Panc1 (cell line): ENCODE data around the gene CHRNA1. TPM values are rescaled to one million over a fixed set of nuclear protein-coding genes. Genes with fewer than 3 reads are reported as not detected.

Source experiments
- ATAC-seq: fragments of 200-7000 bp; cut with Tn5 transposase; 2 replicates; pipeline ENCODE4 v1.9.1; 2020; ENCODE audit warnings: mild to moderate bottlenecking, moderate library complexity
- BruUV-seq: library from RNA; stranded (reverse); fragments of 400-500 nt; replicated peaks from 2 replicates; lab custom pipeline; 2021; lab: Mats Ljungman, UMichigan
- CTCF ChIA-PET: fragments of 300-600 bp; sonication (Branson Sonifier 250); formaldehyde crosslinking; loops from one replicate; lab custom pipeline; 2022; ENCODE audit warnings: antibody characterized with exemption; lab: Charles Lee
- POLR2A ChIA-PET: fragments of 300-600 bp; sonication (Branson Sonifier 250); formaldehyde crosslinking; loops from one replicate; lab custom pipeline; 2022; ENCODE audit warnings: antibody characterized with exemption; lab: Charles Lee
- DNase-seq: peaks from one replicate; pipeline ENCODE4 v3.0.0-alpha.2; 2010; ENCODE audit warnings: low read depth, low spot score
- H3K27ac ChIP-seq: 2 replicates; pipeline ENCODE4 v1.5.1; 2011; ENCODE audit warnings: mild to moderate bottlenecking, low read length, inconsistent platforms
- H3K27me3 ChIP-seq: fragments of 200-500 bp; sonication (Bioruptor generic); 2 replicates; pipeline ENCODE4 v1.6.0; 2014; ENCODE audit warnings: low read length, inconsistent platforms; ENCODE audit not compliant: control insufficient read depth, insufficient read depth
- H3K36me3 ChIP-seq: fragments of 200-500 bp; sonication (Bioruptor generic); 2 replicates; pipeline ENCODE4 v1.5.1; 2014; ENCODE audit warnings: inconsistent platforms, mild to moderate bottlenecking, low read length, moderate library complexity; ENCODE audit not compliant: control insufficient read depth, insufficient read depth
- H3K4me1 ChIP-seq: 2 replicates; pipeline ENCODE4 v1.5.1; 2011; ENCODE audit warnings: inconsistent platforms, mild to moderate bottlenecking, low read length, moderate library complexity; ENCODE audit not compliant: control insufficient read depth, insufficient read depth
- H3K4me3 ChIP-seq, 2 experiments: 2 replicates each; pipeline ENCODE4 v1.5.1; 2011 to 2012; ENCODE audit warnings: low read depth in 2 of 2, low read length in 2 of 2, mild to moderate bottlenecking in 2 of 2, inconsistent platforms in 1 of 2, moderate library complexity in 1 of 2
- H3K9me3 ChIP-seq: fragments of 200-500 bp; sonication (Bioruptor generic); 2 replicates; pipeline ENCODE4 v1.5.1; 2014; ENCODE audit warnings: low read depth, mild to moderate bottlenecking, inconsistent platforms, low read length, moderate library complexity; ENCODE audit not compliant: control insufficient read depth, insufficient read depth
- CTCF ChIP-seq: fragments of 450-650 bp; IDR thresholded peaks from 2 replicates; pipeline ENCODE4 v1.5.1; 2017; ENCODE audit warnings: mild to moderate bottlenecking
- POLR2AphosphoS5 ChIP-seq: IDR thresholded peaks from 2 replicates; pipeline ENCODE4 v1.6.1; 2012; ENCODE audit warnings: mild to moderate bottlenecking, low read depth, low read length, moderate library complexity
- SIN3A ChIP-seq: IDR thresholded peaks from 2 replicates; pipeline ENCODE4 v1.6.1; 2012; ENCODE audit warnings: low read depth, mild to moderate bottlenecking, low read length, moderate library complexity, borderline replicate concordance; ENCODE audit not compliant: insufficient read depth
- TCF7L2 ChIP-seq: IDR thresholded peaks from 2 replicates; pipeline ENCODE4 v1.6.1; 2011; ENCODE audit warnings: mild to moderate bottlenecking, low read depth, low read length, inconsistent platforms
- in situ Hi-C: cut with HindIII; loops from 2 replicates; pipeline ENCODE4 v1.10.0; 2016; ENCODE audit warnings: low sequenced_read_pairs, low pct_unique_long_range_greater_than_20kb
- intact Hi-C: fragments of 100-400 bp; cut with micrococcal nuclease; formaldehyde crosslinking; loops from one replicate; pipeline ENCODE4 v1.10.0; 2022; ENCODE audit not compliant: unreplicated experiment
- total RNA-seq: library from RNA; stranded (reverse); gene quantifications from one replicate; pipeline ENCODE4 v1.2.1, GENCODE V29; 2021; ENCODE audit not compliant: unreplicated experiment
- TF ChIP-seq, protein P1 (sequence below), 2 experiments: IDR thresholded peaks; 2 replicates each; pipeline ENCODE4 v1.6.1; 2011 to 2012; ENCODE audit warnings: low read depth in 2 of 2, control low read depth in 1 of 2, low read length in 1 of 2, mild to moderate bottlenecking in 1 of 2, moderate library complexity in 1 of 2; ENCODE audit not compliant: insufficient read depth in 1 of 2

The CHRNA1 gene
- total RNA-seq, 1 experiment from 2014 or later, result not detected

DNA sequence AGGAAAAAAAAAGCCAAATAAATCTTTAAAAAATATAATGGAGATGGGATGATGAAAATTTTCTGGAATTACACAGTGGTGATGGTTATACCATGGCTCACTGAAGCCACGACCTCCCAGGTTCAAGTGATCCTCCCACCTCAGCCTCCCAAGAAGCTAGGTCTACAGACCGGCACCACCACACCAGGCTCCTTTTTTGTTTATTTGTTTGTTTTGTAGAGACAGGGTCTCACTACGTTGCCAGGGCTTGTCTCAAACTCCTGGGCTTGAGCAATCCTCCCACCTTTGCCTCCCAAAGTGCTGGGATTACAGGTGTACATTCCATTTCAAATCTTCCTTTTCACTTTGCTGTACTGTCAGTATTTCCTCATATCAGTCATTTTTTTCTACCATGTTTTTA is 61.7 kb downstream of the CHRNA1 start:
- intact Hi-C loops, result loop anchor here (5.0 kb wide), 2 partner anchors 45 to 285 kb away; no protein-coding TSS in a partner anchor
- Histone ChIP-seq H3K27me3 (peaks cover 25% of the 10 kb centered on the region), H3K4me1 (no peaks in the 10 kb centered on the region), H3K9me3 (no peaks in the 10 kb centered on the region), H3K27ac (no peak overlapping the region), H3K36me3 (no peaks in the 10 kb centered on the region), H3K4me3 (no peak overlapping the region)
- DNase-seq (no peak), ATAC-seq (no peak)
- CTCF ChIA-PET, result no interaction called here
- TF ChIP-seq TCF7L2, result no peak
- TF ChIP-seq, protein P1, sequence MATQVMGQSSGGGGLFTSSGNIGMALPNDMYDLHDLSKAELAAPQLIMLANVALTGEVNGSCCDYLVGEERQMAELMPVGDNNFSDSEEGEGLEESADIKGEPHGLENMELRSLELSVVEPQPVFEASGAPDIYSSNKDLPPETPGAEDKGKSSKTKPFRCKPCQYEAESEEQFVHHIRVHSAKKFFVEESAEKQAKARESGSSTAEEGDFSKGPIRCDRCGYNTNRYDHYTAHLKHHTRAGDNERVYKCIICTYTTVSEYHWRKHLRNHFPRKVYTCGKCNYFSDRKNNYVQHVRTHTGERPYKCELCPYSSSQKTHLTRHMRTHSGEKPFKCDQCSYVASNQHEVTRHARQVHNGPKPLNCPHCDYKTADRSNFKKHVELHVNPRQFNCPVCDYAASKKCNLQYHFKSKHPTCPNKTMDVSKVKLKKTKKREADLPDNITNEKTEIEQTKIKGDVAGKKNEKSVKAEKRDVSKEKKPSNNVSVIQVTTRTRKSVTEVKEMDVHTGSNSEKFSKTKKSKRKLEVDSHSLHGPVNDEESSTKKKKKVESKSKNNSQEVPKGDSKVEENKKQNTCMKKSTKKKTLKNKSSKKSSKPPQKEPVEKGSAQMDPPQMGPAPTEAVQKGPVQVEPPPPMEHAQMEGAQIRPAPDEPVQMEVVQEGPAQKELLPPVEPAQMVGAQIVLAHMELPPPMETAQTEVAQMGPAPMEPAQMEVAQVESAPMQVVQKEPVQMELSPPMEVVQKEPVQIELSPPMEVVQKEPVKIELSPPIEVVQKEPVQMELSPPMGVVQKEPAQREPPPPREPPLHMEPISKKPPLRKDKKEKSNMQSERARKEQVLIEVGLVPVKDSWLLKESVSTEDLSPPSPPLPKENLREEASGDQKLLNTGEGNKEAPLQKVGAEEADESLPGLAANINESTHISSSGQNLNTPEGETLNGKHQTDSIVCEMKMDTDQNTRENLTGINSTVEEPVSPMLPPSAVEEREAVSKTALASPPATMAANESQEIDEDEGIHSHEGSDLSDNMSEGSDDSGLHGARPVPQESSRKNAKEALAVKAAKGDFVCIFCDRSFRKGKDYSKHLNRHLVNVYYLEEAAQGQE (IDR thresholded peaks at IDR 0.05; ENCODE audit: insufficient read depth in 1 of 2, low read depth in 2 of 2, low read length in 1 of 2), result no peak
- no peak for TF ChIP-seq CTCF
- TF ChIP-seq POLR2AphosphoS5, result no peak
- no peak for TF ChIP-seq SIN3A
- in situ Hi-C loops, result no loop called here
- BruUV-seq, result no TSS peak
- POLR2A ChIA-PET, result interaction anchor here (0.6 kb wide), 1 partner anchor 383 kb away, joined by 3 read pairs; no protein-coding TSS in a partner anchor

- no peak for DNase-seq
These were observed 64.1 kb downstream of the CHRNA1 start for GRCh38 chr2:174699993-174700766.

More at GRCh38 chr2:174699993-174700766, 64.1 kb downstream of the CHRNA1 start:
- H3K27ac ChIP-seq, result no peak overlapping the region
- peaks cover 10% of the 10 kb centered on the region for H3K27me3 ChIP-seq
- no peaks in the 10 kb centered on the region for H3K36me3 ChIP-seq
- H3K9me3 ChIP-seq, result no peaks in the 10 kb centered on the region
- POLR2A ChIA-PET, result interaction anchor here (0.6 kb wide), 1 partner anchor 279 kb away, joined by 4 read pairs; no protein-coding TSS in a partner anchor
- in situ Hi-C loops, result no loop called here
- H3K4me3 ChIP-seq, result no peak overlapping the region
- TF ChIP-seq, protein P1 (IDR thresholded peaks at IDR 0.05; ENCODE audit: insufficient read depth in 1 of 2, low read depth in 2 of 2, low read length in 1 of 2), result no peak
- TF ChIP-seq TCF7L2 (no peak), CTCF (peak; percentile 79)
- no TSS peak for BruUV-seq
- intact Hi-C loops, result loop anchor here (5.0 kb wide), 3 partner anchors 47 to 1397 kb away; partner anchors contain the start of gene HOXD12
- no peaks in the 10 kb centered on the region for H3K4me1 ChIP-seq
- CTCF ChIA-PET, result interaction anchor here (0.6 to 2.5 kb wide), 4 partner anchors 18 to 290 kb away, joined by 3 to 10 read pairs (median 6); no protein-coding TSS in a partner anchor
- peak; percentile 68 for ATAC-seq
